GM10266 (cell line): Measurements from ENCODE around the gene CLCN4.

Experiments used
- DNase-seq: peaks from one replicate; pipeline ENCODE4 v3.0.0; 2012; ENCODE audit errors: extremely low spot score
- TF ChIP-seq, protein P1 (sequence below): IDR thresholded peaks from 2 replicates; pipeline ENCODE4 v1.5.1; 2012; ENCODE audit warnings: mild to moderate bottlenecking, low read depth; ENCODE audit not compliant: control insufficient read depth, insufficient read depth; ENCODE audit errors: missing control alignments

CLCN4 gene

DNA sequence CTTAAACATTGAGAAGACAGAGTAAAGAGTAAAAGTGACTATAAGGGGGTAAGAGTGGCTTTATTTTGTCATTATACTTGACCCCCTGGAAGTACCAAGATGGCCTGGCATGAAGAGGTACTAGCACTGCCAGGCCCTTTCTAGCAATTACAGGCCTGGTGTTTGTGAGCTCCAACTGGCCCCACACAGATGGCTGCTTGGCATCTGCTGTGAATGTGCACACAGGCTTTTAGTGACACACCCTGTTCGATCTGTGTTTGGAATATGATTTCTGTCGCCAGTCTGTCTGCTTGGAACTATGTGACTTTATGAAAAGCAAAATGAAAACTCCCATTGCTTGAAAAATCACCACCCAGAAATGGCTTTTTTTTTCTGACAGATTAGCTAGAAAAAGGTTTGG lies 123.3 kb downstream of the CLCN4 start:
- DNase-seq = no peak
- TF ChIP-seq, protein P1, sequence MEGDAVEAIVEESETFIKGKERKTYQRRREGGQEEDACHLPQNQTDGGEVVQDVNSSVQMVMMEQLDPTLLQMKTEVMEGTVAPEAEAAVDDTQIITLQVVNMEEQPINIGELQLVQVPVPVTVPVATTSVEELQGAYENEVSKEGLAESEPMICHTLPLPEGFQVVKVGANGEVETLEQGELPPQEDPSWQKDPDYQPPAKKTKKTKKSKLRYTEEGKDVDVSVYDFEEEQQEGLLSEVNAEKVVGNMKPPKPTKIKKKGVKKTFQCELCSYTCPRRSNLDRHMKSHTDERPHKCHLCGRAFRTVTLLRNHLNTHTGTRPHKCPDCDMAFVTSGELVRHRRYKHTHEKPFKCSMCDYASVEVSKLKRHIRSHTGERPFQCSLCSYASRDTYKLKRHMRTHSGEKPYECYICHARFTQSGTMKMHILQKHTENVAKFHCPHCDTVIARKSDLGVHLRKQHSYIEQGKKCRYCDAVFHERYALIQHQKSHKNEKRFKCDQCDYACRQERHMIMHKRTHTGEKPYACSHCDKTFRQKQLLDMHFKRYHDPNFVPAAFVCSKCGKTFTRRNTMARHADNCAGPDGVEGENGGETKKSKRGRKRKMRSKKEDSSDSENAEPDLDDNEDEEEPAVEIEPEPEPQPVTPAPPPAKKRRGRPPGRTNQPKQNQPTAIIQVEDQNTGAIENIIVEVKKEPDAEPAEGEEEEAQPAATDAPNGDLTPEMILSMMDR = no peak

DNA sequence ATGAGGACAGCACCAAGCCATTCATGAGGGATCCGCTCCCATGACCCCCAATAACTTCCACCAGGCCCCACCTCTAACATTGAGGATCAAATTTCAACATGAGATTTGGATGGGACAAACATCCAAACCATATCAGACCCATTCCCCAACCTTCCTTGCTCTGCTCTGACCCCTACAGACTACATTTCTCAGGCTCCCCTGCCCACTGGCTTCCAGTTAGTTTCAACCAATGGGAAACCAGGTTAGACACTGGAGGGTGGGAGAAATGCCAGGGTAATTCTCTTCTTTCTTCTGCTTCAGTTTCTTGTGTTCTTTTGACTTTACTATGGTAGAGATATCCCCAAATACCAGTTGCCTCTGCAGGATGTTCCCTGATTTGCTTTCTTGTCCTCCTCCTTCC lies 125.7 kb downstream of the CLCN4 start:
- TF ChIP-seq, protein P1 = no peak
- no peak for DNase-seq

DNA sequence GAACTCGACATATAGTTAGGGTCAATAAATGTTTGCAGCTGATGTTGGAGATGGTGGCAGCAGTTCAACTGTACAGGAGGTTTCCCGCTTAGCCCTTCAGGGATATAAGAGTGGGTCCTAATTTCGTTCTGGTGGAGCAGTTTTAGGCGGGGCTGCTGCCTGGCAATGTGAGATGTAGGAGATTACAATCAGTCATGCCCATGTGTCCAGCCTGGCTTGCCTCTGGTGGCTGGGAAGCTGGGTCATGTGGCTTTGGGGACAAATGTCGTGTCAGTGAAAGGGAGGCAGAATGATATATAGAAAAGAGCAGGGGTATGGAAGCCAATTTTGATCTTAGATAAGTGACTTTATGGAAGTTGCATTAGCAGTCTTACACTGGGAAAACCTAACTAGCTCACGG lies 129.4 kb downstream of the CLCN4 start:
- TF ChIP-seq, protein P1 = no peak
- DNase-seq = no peak
